SK-N-SH (cell line): ENCODE data around the gene AGXT. TPM values are rescaled to one million over a fixed set of nuclear protein-coding genes. Genes with fewer than 3 reads are reported as not detected.

Experiments
- CTCF ChIA-PET: fragments of 300-600, 350-600 bp; formaldehyde crosslinking; extraction: SDS; loops from one replicate; lab custom pipeline; 2021; lab: Yijun Ruan, JAX
- POLR2A ChIA-PET: fragments of 350-600 bp; sonication (Branson Sonifier 250); formaldehyde crosslinking; extraction: SDS; loops from one replicate; lab custom pipeline; 2020; ENCODE audit warnings: antibody characterized with exemption, inconsistent platforms; lab: Yijun Ruan, JAX
- DNase-seq: peaks from one replicate; pipeline ENCODE4 v3.0.0; 2012
- H2AFZ ChIP-seq: fragments of 200-600 bp; sonication (generic); 2 replicates; pipeline ENCODE4 v1.8.1; 2016; ENCODE audit warnings: antibody characterized with exemption, mild to moderate bottlenecking, low read depth
- H3F3A ChIP-seq: fragments of 200-600 bp; sonication (generic); replicated peaks from 2 replicates; pipeline ENCODE3; 2016; ENCODE audit warnings: antibody characterized with exemption, mild to moderate bottlenecking; ENCODE audit not compliant: insufficient read depth
- H3K27ac ChIP-seq, 2 experiments: fragments of 200-500 bp in 1 of 2; fragments of 200-600 bp in 1 of 2; sonication (Bioruptor generic) in 1 of 2; sonication (generic), shearing (Covaris generic) in 1 of 2; 2 replicates each; pipeline versions ENCODE4 v1.5.1 to v1.6.1; 2014 to 2016; ENCODE audit warnings: low read depth in 2 of 2, inconsistent platforms in 1 of 2, low read length in 1 of 2, mild to moderate bottlenecking in 1 of 2, mixed read lengths in 1 of 2
- H3K27me3 ChIP-seq: fragments of 200-600 bp; sonication (generic), shearing (Covaris generic); 2 replicates; pipeline ENCODE4 v1.6.1; 2016; ENCODE audit warnings: mixed run types; ENCODE audit not compliant: insufficient read depth
- H3K36me3 ChIP-seq, 2 experiments: fragments of 200-500 bp in 1 of 2; fragments of 200-600 bp in 1 of 2; sonication (Bioruptor generic) in 1 of 2; sonication (generic) in 1 of 2; replicated peaks in 1 of 2; 2 replicates each; pipeline versions ENCODE3 to v1.5.1; 2014 to 2016; ENCODE audit warnings: low read length in 1 of 2, mild to moderate bottlenecking in 1 of 2; ENCODE audit not compliant: insufficient read depth in 2 of 2, control insufficient read depth in 1 of 2
- H3K4me1 ChIP-seq, 2 experiments: fragments of 200-500 bp in 1 of 2; fragments of 200-600 bp in 1 of 2; sonication (Bioruptor generic) in 1 of 2; sonication (generic), shearing (Covaris generic) in 1 of 2; 2 replicates each; pipeline versions ENCODE4 v1.5.1 to v1.6.1; 2014 to 2016; ENCODE audit warnings: low read depth in 1 of 2, low read length in 1 of 2, mixed run types in 1 of 2; ENCODE audit not compliant: insufficient read depth in 2 of 2, control insufficient read depth in 1 of 2
- H3K4me2 ChIP-seq: fragments of 200-600 bp; sonication (generic), shearing (Covaris generic); 2 replicates; pipeline ENCODE4 v1.6.1; 2017; ENCODE audit warnings: mixed run types
- H3K4me3 ChIP-seq, 2 experiments: fragments of 200-500 bp in 1 of 2; fragments of 200-600 bp in 1 of 2; sonication (Bioruptor generic) in 1 of 2; sonication (generic), shearing (Covaris generic) in 1 of 2; 2 replicates each; pipeline versions ENCODE4 v1.5.1 to v1.8.1; 2014 to 2016; ENCODE audit warnings: low read depth in 2 of 2, inconsistent platforms in 1 of 2, low read length in 1 of 2, mild to moderate bottlenecking in 1 of 2, mixed read lengths in 1 of 2, moderate library complexity in 1 of 2
- H3K79me2 ChIP-seq: fragments of 200-600 bp; sonication (generic); 2 replicates; pipeline ENCODE4 v1.8.1; 2017; ENCODE audit warnings: mild to moderate bottlenecking; ENCODE audit not compliant: insufficient read depth
- H3K9ac ChIP-seq: fragments of 200-600 bp; sonication (generic); 2 replicates; pipeline ENCODE4 v1.6.1; 2017; ENCODE audit warnings: mixed run types
- H3K9me2 ChIP-seq: fragments of 200-600 bp; sonication (generic); 2 replicates; pipeline ENCODE4 v1.6.1; 2017; ENCODE audit warnings: mixed run types
- H3K9me3 ChIP-seq: fragments of 200-600 bp; sonication (generic); 2 replicates; pipeline ENCODE4 v1.6.1; 2017; ENCODE audit warnings: mixed run types, mild to moderate bottlenecking, moderate library complexity
- H4K20me1 ChIP-seq: fragments of 200-600 bp; sonication (generic); 2 replicates; pipeline ENCODE4 v1.6.1; 2017; ENCODE audit warnings: mild to moderate bottlenecking, mixed run types; ENCODE audit not compliant: insufficient read depth
- CHD2 ChIP-seq: fragments of 150-350 bp; IDR thresholded peaks from 2 replicates; pipeline ENCODE4 v1.6.1; 2018; ENCODE audit warnings: low read length; ENCODE audit not compliant: partially characterized antibody
- EZH2phosphoT487 ChIP-seq: fragments of 200-600 bp; sonication (generic); IDR thresholded peaks from 2 replicates; pipeline ENCODE4 v1.6.1; 2017; ENCODE audit warnings: low read depth, mixed run types, mild to moderate bottlenecking, antibody characterized with exemption, moderate library complexity, borderline replicate concordance
- GATA2 ChIP-seq: sonication (generic); formaldehyde crosslinking; IDR thresholded peaks from 2 replicates; pipeline ENCODE4 v1.5.0; 2020; ENCODE audit warnings: mild to moderate bottlenecking, missing genetic modification reagents
- IRF3 ChIP-seq: fragments of 150-350 bp; IDR thresholded peaks from 2 replicates; pipeline ENCODE4 v1.6.1; 2016; ENCODE audit warnings: mild to moderate bottlenecking, low read depth, low read length
- MAX ChIP-seq: IDR thresholded peaks from 2 replicates; pipeline ENCODE4 v1.4.0; 2012; ENCODE audit warnings: low read depth
- RAD21 ChIP-seq: IDR thresholded peaks from 2 replicates; pipeline ENCODE4 v1.6.1; 2012; ENCODE audit warnings: mild to moderate bottlenecking, low read length
- SIN3A ChIP-seq: IDR thresholded peaks from 2 replicates; pipeline ENCODE4 v1.6.1; 2012; ENCODE audit warnings: low read depth, mild to moderate bottlenecking, low read length, moderate library complexity, borderline replicate concordance
- ZBTB33 ChIP-seq: IDR thresholded peaks from 2 replicates; pipeline ENCODE4 v1.4.0; 2012; ENCODE audit warnings: low read depth, borderline replicate concordance
- WGBS: methylation state at CpG from one replicate; pipeline ENCODE4 v1.1.6; 2017; ENCODE audit warnings: low lambda C conversion rate; 5-methylcytosine and 5-hydroxymethylcytosine counted together
- polyA plus RNA-seq, 3 experiments: library from polyadenylated mRNA; depleted of rRNA; stranded (reverse); fragments of >200 nt; gene quantifications; 2 replicates each; pipeline ENCODE4 v1.2.3, GENCODE V29; 2012

Gene AGXT
- polyA plus RNA-seq, 1 of the 3 experiments (the other 2 are of a cell fraction) = not detected

GRCh38 chr2:240835528-240835927 is 33.1 kb upstream of the AGXT start:
- Histone ChIP-seq H3K4me2 (no peak overlapping the region), H3K79me2 (no peaks in the 10 kb centered on the region), H3K9me2 (no peaks in the 10 kb centered on the region), H3F3A (no peaks in the 10 kb centered on the region), H2AFZ (no peak overlapping the region), H3K9me3 (no peaks in the 10 kb centered on the region), H3K4me3 (no peak overlapping the region), H3K36me3 (no peaks in the 10 kb centered on the region), H3K9ac (no peak overlapping the region), H3K27ac (no peak overlapping the region), H3K27me3 (no peaks in the 10 kb centered on the region), H3K4me1 (peaks cover 0 to 38% of the 10 kb centered on the region in 2 experiments; a peak in 1 of 4 replicates), H4K20me1 (no peaks in the 10 kb centered on the region)
- ChIA-PET CTCF (no interaction called here), POLR2A (no interaction called here)
- TF ChIP-seq GATA2 (CRISPR knock-in tag) (no peak), ZBTB33 (no peak), SIN3A (no peak)
- DNase-seq = no peak
- WGBS = 64% methylated on average over 7 of the region's 9 CpGs

GRCh38 chr2:240836781-240837467 is 31.7 kb upstream of the AGXT start:
- Histone ChIP-seq H3K36me3 (no peaks in the 10 kb centered on the region), H3K27ac (no peak overlapping the region), H3K27me3 (no peaks in the 10 kb centered on the region; the same call in 1 of the 2 replicates), H3K4me3 (no peak overlapping the region), H4K20me1 (no peaks in the 10 kb centered on the region), H3K4me1 (peaks cover 0 to 35% of the 10 kb centered on the region in 2 experiments; a peak in 1 of 4 replicates), H2AFZ (no peak overlapping the region), H3K4me2 (no peak overlapping the region), H3K9me3 (no peaks in the 10 kb centered on the region), H3K79me2 (no peaks in the 10 kb centered on the region), H3K9ac (no peak overlapping the region), H3K9me2 (no peaks in the 10 kb centered on the region), H3F3A (no peaks in the 10 kb centered on the region)
- CTCF ChIA-PET = interaction anchor here (4.1 to 5.4 kb wide), 2 partner anchors 15 to 17 kb away, joined by 50 to 71 read pairs; partner anchors contain the start of gene KIF1A
- DNase-seq = no peak
- POLR2A ChIA-PET = no interaction called here
- TF ChIP-seq IRF3 (no peak), RAD21 (no peak), MAX (no peak), EZH2phosphoT487 (no peak), CHD2 (no peak), SIN3A (no peak)
- 19% methylated on average over 4 of the region's 17 CpGs for WGBS
